GM21367 (cell line): Measurements from ENCODE around the gene DHRS4.
"Not testable (repeated sequence)": the region's sequence is repeated elsewhere in the genome, so short reads cannot be mapped to it uniquely, and the experiment has no call there.

Experiments used
- ATAC-seq: cut with Tn5 transposase; IDR thresholded peaks from one replicate; pipeline ENCODE4 v1.9.1; 2021; ENCODE audit not compliant: unreplicated experiment

DHRS4 gene

DNA sequence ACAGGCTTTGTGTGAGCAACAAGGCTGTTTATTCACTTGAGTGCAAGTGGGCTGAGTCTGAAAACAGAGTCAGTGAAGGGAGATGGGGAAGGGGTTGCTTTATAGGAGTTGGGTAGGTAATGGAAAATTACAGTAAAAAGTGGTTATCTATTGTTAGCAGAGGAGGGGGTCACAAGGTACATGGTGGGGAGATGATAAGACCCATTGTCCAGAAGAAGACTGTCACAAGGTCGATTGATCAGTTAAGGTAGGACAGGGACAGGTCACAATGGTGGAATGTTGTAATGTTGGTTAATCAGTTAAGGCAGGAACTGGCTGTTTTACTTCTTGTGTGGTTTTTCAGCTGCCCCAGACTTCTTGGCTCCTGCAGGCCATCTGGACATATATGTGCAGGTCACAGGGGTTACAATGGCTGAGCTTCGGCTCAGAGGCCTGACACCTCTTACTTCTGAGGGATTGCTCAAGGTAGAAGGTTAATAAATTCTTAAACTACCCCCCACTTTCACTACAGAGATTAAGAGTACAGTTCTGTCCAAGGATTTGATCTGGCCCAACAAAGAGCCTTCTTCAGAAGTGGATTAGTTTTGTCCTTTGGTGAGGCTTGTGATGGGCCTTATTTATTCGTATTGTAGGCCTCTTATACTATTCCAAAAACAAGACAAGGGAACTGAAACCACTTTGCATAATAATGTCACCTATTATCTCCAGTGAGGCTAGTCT lies 13.8 kb upstream of the DHRS4 start:
- ATAC-seq = no peak

DNA sequence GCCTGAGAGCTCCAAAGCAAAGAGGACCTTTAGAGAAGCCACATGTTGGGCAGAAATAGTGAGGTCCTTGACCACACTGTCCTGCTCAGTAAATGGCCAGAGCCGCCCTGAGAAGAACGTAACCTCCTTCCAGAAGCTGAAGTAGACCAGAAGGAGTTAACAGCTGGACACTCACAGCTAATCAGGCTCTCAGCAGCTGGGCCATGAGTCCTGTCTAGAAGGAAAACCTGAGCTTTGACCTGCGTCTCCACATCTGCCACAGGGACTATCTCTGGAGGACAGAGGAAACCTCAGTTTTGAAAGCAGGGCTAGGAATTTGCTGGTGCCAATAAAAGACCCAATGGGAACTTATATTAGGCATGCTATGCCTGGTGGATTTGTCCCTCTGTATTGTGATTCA lies 12.3 kb upstream of the DHRS4 start:
- no peak for ATAC-seq

DNA sequence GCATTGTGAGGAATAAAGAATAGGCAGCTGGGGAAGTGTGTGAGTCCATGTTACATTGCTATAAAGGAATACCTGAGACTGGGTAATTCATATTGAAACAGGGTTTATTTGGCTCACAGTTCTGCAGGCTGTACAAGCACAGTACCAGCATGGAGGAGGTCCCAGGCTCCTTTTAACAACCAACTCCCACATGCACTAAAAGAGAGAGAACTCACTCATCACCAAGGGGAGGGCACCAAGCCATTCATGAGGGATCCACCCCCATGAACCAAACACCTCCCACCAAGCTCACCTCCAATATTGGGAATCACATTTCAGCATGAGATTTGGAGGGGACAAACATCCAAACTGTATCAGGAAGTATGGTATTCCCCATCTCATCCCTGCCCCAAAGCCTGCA lies 11.9 kb upstream of the DHRS4 start:
- no peak for ATAC-seq

DNA sequence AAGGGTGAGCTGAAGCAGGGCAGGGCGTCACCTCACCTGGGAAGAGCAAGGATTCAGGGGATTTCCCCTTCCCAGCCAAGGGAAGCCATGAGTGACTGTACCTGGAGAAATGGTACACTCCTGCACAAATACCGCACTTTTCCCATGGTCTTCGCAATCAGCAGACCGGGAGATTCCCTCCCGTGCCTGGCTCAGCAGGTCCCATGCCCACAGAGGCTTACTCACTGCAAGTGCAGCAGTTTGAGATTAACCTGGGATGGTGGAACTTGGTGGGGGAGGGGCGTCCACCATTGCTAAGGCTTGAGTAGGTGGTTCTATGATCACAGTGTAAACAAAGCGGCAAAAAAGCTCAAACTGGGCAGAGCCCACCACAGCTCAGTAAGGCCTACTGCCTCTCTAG lies 11.0 kb upstream of the DHRS4 start:
- no peak for ATAC-seq

DNA sequence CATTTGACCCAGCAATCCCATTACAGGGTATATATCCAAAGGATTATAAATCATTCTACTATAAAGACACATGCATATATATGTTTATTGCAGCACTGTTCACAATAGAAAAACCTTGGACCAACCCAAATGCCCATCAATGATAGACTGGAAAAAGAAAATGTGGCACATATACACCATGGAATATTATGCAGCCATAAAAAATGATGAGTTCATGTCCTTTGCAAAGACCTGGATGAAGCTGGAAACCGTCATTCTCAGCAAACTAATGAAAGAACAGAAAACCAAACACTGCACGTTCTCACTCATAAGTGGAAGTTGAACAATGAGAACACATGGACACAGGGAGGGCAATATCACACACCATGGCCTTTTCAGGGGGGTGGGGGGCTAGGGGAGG lies 4.5 kb upstream of the DHRS4 start:
- not testable (repeated sequence) for ATAC-seq

DNA sequence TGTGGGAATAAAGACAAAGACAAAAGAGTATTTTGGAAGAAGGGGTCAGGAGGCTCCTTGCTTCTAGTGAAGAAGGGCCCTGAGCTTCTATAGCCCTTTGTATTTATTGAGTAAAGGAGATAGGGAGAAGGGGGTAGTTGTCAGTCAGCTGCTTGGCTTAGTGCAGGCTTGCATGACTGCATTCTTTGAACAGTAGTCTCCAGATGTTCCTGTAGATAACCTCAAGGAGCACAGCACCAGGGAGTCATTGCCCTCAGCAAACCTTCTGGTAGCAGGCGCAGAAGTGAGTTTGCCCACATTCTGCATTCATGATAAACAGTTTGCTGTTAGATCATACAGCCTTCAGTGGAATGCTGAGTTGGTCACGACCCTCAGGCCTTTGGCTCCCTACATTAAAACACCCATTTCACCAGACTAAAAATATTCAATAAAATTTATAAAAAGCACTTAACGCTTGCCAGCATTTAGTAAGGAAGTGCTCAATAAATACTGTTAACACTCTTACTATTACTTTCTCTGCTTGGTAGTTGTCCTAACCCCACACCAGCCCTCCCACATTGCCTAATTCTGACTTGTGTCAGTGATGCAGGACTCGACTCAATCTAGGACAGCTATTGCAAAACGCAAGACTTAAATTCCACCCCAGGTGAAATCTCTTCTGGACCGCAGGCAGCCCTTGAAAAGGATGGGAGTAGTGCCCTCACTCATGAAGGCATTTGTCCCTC lies 3.0 kb upstream of the DHRS4 start:
- ATAC-seq = no peak

DNA sequence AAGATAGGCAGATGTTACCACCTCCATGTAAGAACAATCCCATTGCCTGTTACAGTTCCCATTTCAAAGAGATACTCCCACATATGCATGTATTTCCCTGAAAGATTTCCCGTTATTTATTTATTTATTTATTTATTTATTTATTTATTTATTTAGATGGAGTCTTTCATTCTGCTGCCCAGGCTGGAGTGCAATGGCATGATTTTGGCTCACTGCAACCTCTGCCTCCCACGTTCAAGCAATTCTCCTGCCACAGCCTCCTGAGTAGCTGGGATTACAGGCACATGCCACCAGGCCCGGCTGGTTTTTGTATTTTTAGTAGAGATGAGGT lies 2.5 kb upstream of the DHRS4 start:
- ATAC-seq = not testable (repeated sequence)

DNA sequence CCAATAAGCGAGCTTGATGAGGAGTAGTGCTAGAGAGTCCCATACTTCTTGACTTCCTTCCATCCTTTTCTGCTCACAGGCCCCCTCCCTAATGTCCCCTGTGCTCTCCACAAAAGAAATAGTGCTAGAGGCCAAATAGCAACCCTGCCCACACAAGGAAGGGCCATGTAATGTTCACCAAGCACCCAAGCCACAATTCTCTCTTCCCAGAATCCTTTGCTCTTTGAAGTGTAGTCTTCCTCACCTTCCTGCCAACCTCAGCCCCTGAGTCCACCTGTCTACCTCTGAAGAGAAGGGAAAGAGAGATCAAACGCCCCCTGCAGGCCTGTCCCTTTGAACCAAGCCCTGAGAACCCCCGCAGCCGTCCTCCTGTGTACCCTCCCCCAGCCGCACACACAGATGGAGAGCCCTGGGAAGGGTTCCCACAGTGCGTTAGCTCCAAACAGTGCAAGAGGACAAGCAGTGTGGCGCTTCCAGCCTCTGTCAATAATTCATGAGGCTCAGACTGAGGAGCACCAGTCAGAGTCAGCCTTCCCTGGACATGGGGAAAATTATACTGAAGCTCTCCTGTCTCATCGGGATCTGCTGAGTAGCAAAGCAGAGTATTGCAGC lies 1.9 kb upstream of the DHRS4 start:
- no peak for ATAC-seq

DNA sequence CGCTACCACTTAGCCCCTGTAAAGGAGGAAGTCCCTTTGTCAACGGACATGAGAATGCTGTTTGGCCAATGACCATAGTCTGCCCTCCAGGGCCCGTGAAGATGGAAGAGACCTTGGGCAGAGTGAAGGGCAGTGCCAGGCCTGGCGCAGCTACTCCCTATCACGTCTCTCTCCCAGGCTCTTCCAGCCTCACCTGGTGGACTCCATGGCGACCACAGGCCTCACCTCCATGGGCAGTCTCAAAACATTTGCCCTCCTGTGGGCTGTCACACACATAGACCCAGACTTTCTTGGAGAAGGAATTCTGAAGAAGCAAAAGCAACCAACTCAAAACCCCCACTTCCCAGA lies 480 bp upstream of the DHRS4 start:
- not testable (repeated sequence) for ATAC-seq

DNA sequence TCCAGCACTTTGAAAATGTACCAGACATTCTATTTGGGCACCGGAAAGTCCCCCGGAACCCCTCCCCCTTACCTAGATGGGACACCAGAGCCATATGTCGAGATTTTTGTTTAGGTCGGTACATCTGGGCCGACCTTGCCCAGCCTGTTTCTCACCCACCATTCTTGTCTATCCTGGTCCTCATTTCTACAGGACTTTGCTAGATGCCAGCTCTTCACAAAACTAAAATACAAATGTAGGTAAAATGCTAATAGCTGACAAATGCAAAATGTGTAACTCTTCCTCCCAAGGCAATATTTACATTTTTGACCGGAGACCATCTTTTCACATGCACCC lies 677 bp downstream of the DHRS4 start:
- ATAC-seq = not testable (repeated sequence)

DNA sequence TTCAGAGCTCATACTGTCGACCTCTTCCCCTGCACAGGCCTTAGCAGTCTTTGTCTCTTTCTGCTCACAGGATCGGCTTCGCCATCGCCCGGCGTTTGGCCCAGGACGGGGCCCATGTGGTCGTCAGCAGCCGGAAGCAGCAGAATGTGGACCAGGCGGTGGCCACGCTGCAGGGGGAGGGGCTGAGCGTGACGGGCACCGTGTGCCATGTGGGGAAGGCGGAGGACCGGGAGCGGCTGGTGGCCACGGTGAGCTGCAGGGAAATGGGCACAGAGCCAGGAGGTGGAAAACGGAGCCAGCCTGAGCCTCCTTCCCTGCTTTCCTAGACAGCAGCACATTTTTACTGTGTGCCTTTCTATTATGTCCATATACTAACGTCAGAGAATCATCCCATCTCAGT lies 1.4 kb downstream of the DHRS4 start:
- not testable (repeated sequence) for ATAC-seq

DNA sequence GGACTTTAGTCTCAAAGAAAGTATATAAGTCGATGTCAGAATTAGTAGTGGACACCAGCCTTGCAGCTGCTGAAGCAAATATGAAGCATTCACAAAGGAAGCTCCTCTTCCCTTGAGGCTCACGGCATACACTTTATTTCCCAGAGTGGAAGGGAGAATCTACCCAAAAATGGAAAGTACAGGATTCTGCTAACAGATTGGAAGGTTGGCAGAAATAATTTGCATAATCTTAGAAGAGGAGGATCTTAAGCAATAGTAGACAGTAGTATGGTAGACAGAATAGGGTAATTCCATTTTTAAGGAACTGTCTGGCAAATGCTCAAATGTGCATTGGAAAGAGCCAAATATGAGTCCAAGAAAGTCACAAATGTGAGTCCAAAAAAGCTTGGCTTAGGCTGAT lies 2.2 kb downstream of the DHRS4 start:
- ATAC-seq = not testable (repeated sequence)

DNA sequence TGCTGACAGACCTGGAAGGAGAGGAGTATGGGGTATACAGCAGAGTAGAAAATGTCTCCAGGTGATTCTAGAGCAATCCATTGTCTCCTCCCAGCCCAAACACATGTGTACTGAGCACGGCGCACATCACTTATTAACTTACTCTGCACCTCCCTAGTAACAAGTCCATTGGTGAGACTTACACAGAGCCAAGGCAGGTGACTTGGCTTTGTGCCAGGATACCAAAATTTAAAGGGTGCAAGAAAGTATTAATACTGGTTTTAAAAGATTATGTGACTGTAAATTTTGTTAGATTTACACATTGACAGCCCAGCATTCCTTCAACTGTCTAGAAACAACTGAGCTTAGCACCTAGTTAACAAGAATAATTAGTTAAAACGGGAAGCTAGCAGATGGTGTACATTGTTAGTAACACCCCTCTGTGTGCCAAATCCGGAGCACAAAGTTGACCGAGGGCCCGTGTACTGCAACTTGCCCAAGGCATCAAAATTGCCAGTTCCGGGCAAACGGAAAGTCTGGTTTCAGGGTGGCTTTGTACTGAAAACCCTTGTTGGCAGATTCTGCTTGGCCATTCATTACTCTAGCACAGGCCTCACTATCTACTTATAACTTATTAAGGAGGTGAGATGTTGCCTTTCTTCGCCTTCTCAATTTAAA lies 4.5 kb downstream of the DHRS4 start:
- not testable (repeated sequence) for ATAC-seq

DNA sequence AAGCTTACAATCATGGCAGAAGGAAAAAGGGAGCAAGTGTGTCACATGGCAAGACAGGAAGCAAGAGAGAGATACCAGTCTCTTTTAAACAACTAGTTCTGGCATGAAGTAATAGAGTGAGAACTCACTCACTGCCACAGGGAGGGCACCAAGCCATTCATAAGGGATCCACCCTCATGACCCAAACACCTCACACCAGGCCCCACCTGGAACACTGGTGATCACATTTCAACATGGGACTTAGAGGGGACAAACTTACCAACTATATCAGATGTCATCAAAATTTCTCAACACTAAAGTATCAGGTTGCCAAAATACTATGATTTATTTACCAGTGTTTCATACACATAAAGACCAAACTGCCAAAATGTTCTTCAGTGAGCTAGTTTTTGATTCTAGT lies 7.3 kb downstream of the DHRS4 start:
- ATAC-seq = not testable (repeated sequence)

DNA sequence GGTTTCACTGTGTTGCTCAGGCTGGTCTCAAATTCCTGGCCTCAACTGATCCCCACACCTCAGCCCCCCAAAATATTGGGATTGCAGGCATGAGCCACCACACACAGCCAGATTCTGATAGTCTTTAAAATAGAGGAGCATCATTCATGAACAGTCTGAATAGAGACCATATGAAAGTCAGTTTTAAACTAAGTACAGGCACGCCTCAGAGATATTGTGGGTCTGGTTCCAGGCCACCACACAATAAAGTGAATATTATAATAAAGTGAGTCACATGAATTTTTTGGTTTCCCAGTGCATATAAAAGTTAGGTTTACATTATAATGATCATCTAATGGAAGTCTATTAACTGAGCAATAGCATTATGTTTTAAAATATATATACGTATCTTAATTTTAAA lies 8.1 kb downstream of the DHRS4 start:
- ATAC-seq = not testable (repeated sequence)

DNA sequence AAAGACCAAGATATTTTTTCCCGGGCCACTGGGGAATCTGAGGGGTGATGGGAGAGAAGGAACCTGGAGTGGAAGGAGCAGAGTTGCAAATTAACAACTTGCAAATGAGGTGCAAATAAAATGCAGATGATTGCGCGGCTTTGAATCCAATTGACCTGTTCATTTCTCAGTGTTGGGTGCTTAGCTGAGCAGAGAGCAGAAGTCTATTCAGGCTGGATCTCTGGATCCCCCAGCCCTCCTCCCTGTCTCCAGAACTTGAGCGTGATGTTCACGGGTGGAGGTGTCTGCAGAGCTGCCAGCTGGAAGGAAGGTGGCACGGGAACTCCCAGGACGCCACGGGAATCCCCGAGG lies 15.5 kb downstream of the DHRS4 start:
- not testable (repeated sequence) for ATAC-seq

DNA sequence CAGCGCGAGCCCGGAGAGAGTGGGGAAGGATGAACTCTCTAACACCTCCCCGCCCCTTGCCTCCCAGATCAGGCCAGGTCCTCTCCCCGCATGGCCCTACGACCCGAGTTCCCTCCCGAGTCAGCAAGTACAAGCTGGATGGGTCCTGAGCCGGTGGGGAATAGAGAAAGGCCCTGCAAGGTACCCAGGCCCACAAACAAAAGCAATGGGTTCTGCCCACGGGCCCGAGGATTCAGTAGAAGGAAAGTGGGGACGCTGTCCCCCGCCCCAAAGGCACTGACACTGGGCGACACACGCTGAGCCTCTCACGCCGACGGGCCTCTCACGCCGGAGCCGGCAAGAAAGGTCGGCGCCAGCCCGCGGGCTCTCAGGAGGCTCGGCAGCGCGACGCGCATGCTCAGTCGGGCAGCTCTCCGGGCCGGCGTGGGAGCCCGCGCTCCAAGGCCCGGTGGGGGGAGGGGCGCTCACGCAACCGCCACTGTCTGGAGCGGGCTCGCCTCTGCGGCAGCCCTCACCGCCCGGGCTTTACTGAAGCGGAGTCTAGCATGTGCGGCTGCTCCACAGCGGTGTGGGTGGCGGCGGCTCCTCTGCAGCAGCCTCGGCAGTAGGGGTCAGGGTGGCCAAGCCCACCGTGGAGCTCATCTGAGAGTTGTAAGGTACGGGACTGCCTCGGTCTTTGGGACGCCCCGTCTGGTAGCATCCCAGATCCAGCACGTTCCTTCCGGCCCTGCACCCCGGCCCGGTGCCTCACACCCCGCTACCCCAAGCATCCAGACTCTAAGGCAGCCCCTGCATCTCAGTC lies 16.1 kb downstream of the DHRS4 start:
- not testable (repeated sequence) for ATAC-seq

DNA sequence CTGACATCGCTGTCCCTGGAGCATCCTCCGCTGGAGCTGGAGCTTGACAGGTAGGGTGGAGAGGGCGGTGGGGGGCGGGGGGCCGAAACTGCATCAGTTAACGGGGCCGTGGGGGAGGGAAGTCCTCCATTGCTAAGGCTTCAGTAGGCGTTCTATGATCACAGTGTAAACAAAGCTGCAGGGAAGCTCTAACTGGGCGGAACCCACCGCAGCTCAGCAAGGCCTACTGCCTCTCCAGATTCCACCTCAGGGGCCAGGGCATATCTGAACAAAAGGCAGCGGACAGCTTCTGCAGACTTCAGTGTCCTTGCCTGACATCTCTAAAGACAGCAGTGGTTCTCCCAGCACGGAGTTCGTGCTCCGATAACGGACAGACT lies 16.7 kb downstream of the DHRS4 start:
- not testable (repeated sequence) for ATAC-seq

DNA sequence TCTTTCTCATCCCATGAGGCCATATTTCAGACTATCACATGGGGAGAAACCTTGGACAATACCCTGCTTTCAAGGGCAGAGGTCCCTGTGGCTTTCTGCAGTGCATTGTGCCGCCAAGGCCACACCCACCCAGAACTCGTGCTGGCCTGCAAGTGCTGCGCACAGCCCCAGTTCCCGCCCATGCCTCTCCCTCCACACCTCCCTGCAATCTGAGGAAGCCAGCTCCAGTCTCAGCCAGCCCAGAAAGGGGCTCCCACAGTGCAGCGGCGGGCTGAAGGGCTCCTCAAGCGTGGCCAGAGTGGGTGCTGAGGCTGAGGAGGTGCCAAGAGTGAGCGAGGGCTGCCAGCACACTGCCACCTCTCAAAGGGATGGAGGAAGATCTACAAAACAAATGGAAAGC lies 19.6 kb downstream of the DHRS4 start:
- not testable (repeated sequence) for ATAC-seq

DNA sequence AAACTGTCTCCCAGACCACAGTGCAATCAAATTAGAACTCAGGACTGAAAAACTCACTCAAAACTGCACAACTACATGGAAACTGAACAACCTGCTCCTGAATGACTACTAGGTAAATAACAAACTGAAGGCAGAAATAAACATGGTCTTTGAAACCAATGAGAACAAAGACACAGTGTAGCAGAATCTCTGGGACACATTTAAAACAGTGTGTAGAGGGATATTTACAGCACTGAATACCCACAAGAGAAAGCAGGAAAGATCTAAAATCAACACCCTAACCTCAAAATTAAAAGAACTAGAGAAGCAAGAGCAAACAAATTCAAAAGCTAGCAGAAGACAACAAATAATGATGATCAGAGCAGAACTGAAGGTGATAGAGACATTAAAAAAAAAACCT lies 20.5 kb downstream of the DHRS4 start:
- not testable (repeated sequence) for ATAC-seq

DNA sequence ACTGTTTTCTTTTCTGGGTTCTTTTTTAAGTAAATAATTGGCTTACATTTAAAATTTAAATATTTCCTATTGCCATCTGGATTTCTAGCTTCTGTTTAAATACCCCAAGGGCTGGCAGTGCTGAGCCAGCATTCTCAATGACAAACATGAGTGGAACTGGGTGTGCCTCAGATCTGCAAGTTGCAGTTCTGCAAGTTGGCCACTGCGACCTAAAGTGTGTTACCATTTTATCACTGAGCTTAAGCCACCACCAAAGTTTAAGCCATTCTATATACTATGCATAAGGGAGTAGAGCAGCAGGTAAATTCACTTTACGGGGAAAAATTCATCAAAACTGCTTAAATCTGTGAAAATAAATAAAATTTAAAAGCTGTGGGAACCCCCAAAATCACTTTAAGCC lies 23.6 kb downstream of the DHRS4 start:
- ATAC-seq = not testable (repeated sequence)
